SK-N-SH treated with all-trans-retinoic acid at 6 μM for 48 hours (cell line): ENCODE results near the gene POTEJ.
"Not testable (repeated sequence)": the region's sequence is repeated elsewhere in the genome, so short reads cannot be mapped to it uniquely, and the experiment has no call there.

Source experiments
- OSR1 ChIP-seq: fragments of 250-450 bp; sonication (Bioruptor Pico); IDR thresholded peaks from 2 replicates; pipeline ENCODE4 v1.8.0; 2022; ENCODE audit warnings: moderate library complexity, mild to moderate bottlenecking, inconsistent platforms
- ZC3H10 ChIP-seq: fragments of 250-450 bp; sonication (Bioruptor Pico); IDR thresholded peaks from 2 replicates; pipeline ENCODE4 v1.5.1; 2021; ENCODE audit warnings: mild to moderate bottlenecking, moderate library complexity
- ZFP3 ChIP-seq: fragments of 250-450 bp; sonication (Bioruptor Pico); IDR thresholded peaks from 2 replicates; pipeline ENCODE4 v1.5.0; 2020; ENCODE audit warnings: mild to moderate bottlenecking, moderate library complexity
- ZFP30 ChIP-seq: fragments of 450-650 bp; formaldehyde crosslinking; IDR thresholded peaks from 2 replicates; pipeline ENCODE4 v1.5.0; 2022; ENCODE audit warnings: mild to moderate bottlenecking, moderate library complexity
- ZNF70 ChIP-seq: fragments of 450-650 bp; formaldehyde crosslinking; IDR thresholded peaks from 2 replicates; pipeline ENCODE4 v1.5.0; 2020; ENCODE audit warnings: mild to moderate bottlenecking, moderate library complexity
- TF ChIP-seq, protein P1 (sequence below): fragments of 250-450 bp; sonication (Bioruptor Pico); IDR thresholded peaks from 2 replicates; pipeline ENCODE4 v1.5.1; 2020; ENCODE audit warnings: low read depth, mild to moderate bottlenecking, moderate library complexity

DNA sequence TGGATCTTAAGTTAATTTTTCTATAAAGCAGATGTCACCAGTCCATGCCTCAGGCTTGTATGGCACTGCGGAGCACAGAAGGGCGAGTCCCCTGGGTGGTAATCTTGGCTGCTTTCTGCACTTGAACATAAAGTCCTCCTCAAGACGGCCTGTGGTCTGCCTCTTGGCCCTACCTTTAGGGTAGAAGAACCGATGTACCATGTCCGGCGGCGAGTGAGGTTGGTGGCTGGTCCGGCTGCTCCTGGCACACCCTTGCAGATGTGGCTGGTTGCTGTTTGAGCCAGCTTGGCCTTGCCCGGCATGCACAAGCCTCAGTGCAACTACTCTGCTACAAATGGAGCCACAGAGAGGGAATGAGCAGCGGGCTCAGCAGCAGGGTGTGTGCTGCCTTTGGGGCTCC is 56.3 kb downstream of the POTEJ start:
- TF ChIP-seq ZFP3, ZC3H10, OSR1, ZFP30, ZNF70 (CRISPR knock-in tag): not testable (repeated sequence)
- TF ChIP-seq, protein P1, sequence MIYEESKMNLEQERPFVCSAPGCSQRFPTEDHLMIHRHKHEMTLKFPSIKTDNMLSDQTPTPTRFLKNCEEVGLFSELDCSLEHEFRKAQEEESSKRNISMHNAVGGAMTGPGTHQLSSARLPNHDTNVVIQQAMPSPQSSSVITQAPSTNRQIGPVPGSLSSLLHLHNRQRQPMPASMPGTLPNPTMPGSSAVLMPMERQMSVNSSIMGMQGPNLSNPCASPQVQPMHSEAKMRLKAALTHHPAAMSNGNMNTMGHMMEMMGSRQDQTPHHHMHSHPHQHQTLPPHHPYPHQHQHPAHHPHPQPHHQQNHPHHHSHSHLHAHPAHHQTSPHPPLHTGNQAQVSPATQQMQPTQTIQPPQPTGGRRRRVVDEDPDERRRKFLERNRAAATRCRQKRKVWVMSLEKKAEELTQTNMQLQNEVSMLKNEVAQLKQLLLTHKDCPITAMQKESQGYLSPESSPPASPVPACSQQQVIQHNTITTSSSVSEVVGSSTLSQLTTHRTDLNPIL (CRISPR knock-in tag) = not testable (repeated sequence)
